K562 (cell line): Measurements from ENCODE around the gene TUBB2A. TPM values are rescaled to one million over a fixed set of nuclear protein-coding genes. Genes with fewer than 3 reads are reported as not detected.

Experiments used
- CAMTA2 ChIP-seq: fragments of 250-450 bp; sonication (Bioruptor Pico); conservative IDR thresholded peaks from 2 replicates; pipeline ENCODE4 v1.5.1; 2022
- E2F5 ChIP-seq: sonication (generic); formaldehyde crosslinking; IDR thresholded peaks from 2 replicates; pipeline ENCODE4 v1.8.0; 2022; ENCODE audit warnings: mild to moderate bottlenecking, missing genetic modification reagents
- MTA3 ChIP-seq: fragments of 450-650 bp; formaldehyde crosslinking; IDR thresholded peaks from 2 replicates; pipeline ENCODE4 v1.6.1; 2017; ENCODE audit warnings: mild to moderate bottlenecking, borderline replicate concordance
- NKRF ChIP-seq: fragments of 450-650 bp; IDR thresholded peaks from 2 replicates; pipeline ENCODE4 v1.6.1; 2016; ENCODE audit warnings: borderline replicate concordance
- POLR2AphosphoS2 ChIP-seq: IDR thresholded peaks from 2 replicates; pipeline ENCODE4 v1.6.1; 2012; ENCODE audit warnings: low read length, improper control_type of control experiment
- TBL1XR1 ChIP-seq, 2 experiments: IDR thresholded peaks; 2 replicates each; pipeline ENCODE4 v1.6.1; 2012; ENCODE audit warnings: improper control_type of control experiment in 2 of 2, low read length in 2 of 2, mild to moderate bottlenecking in 1 of 2
- TCFL5 ChIP-seq: fragments of 250-450 bp; sonication (Bioruptor Pico); conservative IDR thresholded peaks from 2 replicates; pipeline ENCODE4 v1.6.1; 2021; ENCODE audit warnings: mild to moderate bottlenecking, moderate library complexity, matching md5 sums
- TFAM ChIP-seq: fragments of 250-450 bp; sonication (Bioruptor Pico); conservative IDR thresholded peaks from 2 replicates; pipeline ENCODE4 v1.5.0; 2021; ENCODE audit warnings: mild to moderate bottlenecking, moderate library complexity
- ZKSCAN1 ChIP-seq: fragments of 150-350 bp; IDR thresholded peaks from 2 replicates; pipeline ENCODE4 v1.6.1; 2016; ENCODE audit warnings: low read depth, low read length
- ZNF695 ChIP-seq: fragments of 450-650 bp; formaldehyde crosslinking; IDR thresholded peaks from 2 replicates; pipeline ENCODE4 v1.4.0; 2020; ENCODE audit warnings: mild to moderate bottlenecking, moderate library complexity
- ZSCAN32 ChIP-seq: fragments of 450-650 bp; formaldehyde crosslinking; IDR thresholded peaks from 2 replicates; pipeline ENCODE4 v1.4.0; 2020; ENCODE audit warnings: mild to moderate bottlenecking, moderate library complexity
- polyA plus RNA-seq, 8 experiments: library from polyadenylated mRNA; depleted of rRNA in 4 of 8; stranded (reverse) in 5 of 8; unstranded in 3 of 8; fragments of >200 nt; fragmentation: Nextera tagmentation in 2 of 8; fragmentation: Illumina TruSeq in 1 of 8; extraction: Ambion mirVana in 2 of 8; extraction: Trizol in 1 of 8; gene quantifications; 2 replicates each; pipeline versions ENCODE4 v1.2.1 to v1.2.3, GENCODE V29; 2011 to 2014; ENCODE audit warnings: inconsistent platforms in 1 of 8, missing spikeins in 1 of 8
- total RNA-seq, 7 experiments: library from RNA; depleted of rRNA in 6 of 7; stranded (reverse); fragments of >200 nt in 6 of 7; fragmentation: Illumina TruSeq in 2 of 7; extraction: Trizol in 2 of 7; gene quantifications; 2 replicates each; pipeline versions ENCODE4 v1.2.1 to v1.2.3, GENCODE V29; 2011 to 2021; ENCODE audit warnings: low replicate concordance in 1 of 7
- TF ChIP-seq, protein P1 (sequence below): fragments of 450-650 bp; IDR thresholded peaks from 2 replicates; pipeline ENCODE4 v1.6.1; 2016; ENCODE audit warnings: missing biosample characterization, missing genetic modification characterization
- TF ChIP-seq, protein P2 (sequence below): sonication (generic); formaldehyde crosslinking; IDR thresholded peaks from 2 replicates; pipeline ENCODE4 v1.8.1; 2023; ENCODE audit warnings: mild to moderate bottlenecking, missing genetic modification reagents

TUBB2A gene
- total and polyA plus RNA-seq, 9 of the 15 experiments (the other 6 are each of a cell fraction or from before 2014, with no cell fraction given) = 3.6 to 92.1 (median 45.6) TPM

DNA sequence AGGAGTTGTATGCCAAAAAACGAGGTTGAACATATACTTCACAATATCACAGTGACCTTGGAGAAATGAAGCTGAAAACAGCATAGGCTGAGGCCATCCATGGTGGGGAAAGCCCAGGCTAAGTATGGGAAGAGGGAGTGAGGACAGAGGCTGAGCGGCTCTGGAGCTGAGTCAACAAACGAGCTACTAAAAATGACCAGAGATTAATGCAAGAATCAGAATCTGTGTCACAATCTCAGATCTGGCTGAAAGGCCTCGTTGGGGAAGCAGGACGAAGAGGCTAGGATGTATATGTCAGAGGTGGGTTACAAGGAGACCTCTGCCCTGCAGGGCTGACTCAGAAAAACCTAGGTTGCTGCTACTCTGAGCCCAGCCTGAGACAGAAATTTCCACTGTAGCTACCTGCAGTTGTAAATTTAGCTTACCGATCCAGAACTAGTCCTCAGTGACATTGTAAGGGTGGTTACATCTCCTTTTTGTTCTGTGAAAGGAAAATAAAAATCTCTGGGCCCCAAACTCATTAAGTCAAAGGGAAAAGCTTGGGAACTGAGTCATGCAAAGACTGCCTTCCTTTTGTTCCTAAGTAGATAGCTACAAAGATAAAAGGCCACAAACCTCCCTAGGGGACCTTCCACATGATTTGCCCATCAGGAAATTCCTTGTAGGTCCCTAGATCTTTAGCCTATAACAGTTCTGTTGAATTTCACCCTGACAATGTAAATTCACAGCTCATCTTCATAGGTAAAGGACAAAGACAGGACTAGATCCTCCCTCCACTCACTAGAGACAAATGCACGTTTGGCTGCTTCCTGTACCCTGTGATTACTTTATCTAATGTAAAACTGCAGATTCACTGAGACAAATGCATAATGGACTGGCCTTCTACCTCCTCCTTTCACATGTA lies 8.5 kb upstream of the TUBB2A start (continued):
- TF ChIP-seq NKRF = no peak
- TF ChIP-seq ZSCAN32 (CRISPR knock-in tag) = no peak
- no peak for TF ChIP-seq ZNF695 (CRISPR knock-in tag)
- TF ChIP-seq TCFL5 (CRISPR knock-in tag) = no peak
- TF ChIP-seq, protein P1, sequence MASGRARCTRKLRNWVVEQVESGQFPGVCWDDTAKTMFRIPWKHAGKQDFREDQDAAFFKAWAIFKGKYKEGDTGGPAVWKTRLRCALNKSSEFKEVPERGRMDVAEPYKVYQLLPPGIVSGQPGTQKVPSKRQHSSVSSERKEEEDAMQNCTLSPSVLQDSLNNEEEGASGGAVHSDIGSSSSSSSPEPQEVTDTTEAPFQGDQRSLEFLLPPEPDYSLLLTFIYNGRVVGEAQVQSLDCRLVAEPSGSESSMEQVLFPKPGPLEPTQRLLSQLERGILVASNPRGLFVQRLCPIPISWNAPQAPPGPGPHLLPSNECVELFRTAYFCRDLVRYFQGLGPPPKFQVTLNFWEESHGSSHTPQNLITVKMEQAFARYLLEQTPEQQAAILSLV (tag) = no peak
- TF ChIP-seq TBL1XR1 (IDR thresholded peaks at IDR 0.05; ENCODE audit: low read length in 2 of 2) = no peak
- no peak for TF ChIP-seq TFAM (CRISPR knock-in tag)
- TF ChIP-seq, protein P2, sequence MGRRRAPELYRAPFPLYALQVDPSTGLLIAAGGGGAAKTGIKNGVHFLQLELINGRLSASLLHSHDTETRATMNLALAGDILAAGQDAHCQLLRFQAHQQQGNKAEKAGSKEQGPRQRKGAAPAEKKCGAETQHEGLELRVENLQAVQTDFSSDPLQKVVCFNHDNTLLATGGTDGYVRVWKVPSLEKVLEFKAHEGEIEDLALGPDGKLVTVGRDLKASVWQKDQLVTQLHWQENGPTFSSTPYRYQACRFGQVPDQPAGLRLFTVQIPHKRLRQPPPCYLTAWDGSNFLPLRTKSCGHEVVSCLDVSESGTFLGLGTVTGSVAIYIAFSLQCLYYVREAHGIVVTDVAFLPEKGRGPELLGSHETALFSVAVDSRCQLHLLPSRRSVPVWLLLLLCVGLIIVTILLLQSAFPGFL = no peak
- no peak for TF ChIP-seq ZKSCAN1
- TF ChIP-seq POLR2AphosphoS2 = no peak
- 0 out of 2 replicates have a peak, but pooled peaks have one; percentile 59 for TF ChIP-seq CAMTA2 (CRISPR knock-in tag)
- TF ChIP-seq MTA3 = no peak
- no peak for TF ChIP-seq E2F5
